ENCODE data around the gene MAST2.

The MAST2 gene

GRCh38 chr1:46061146-46061545, 257.7 kb downstream of the MAST2 start:
- no peak for DNase-seq (ENCODE audit: low read depth in 3 of 3)

GRCh38 chr1:46062651-46063319, 259.4 kb downstream of the MAST2 start:
- peak in 1 of 3 experiments; percentile 13 for DNase-seq (ENCODE audit: low read depth in 3 of 3)

- no peak for DNase-seq (ENCODE audit: low read depth in 3 of 3)
These were observed 261.3 kb downstream of the MAST2 start for GRCh38 chr1:46064708-46065107.

- no peak for DNase-seq (ENCODE audit: low read depth in 3 of 3)
These were observed 262.0 kb downstream of the MAST2 start for GRCh38 chr1:46065405-46065804.

- no peak for DNase-seq (ENCODE audit: low read depth in 3 of 3)
These were observed 264.2 kb downstream of the MAST2 start for GRCh38 chr1:46067652-46068051.

GRCh38 chr1:46068525-46068924, 265.1 kb downstream of the MAST2 start:
- DNase-seq (ENCODE audit: low read depth in 3 of 3), result no peak

- DNase-seq (ENCODE audit: low read depth in 3 of 3), result no peak
These were observed 266.9 kb downstream of the MAST2 start for GRCh38 chr1:46070164-46070814.

GRCh38 chr1:46072975-46073374, 269.6 kb downstream of the MAST2 start:
- no peak for DNase-seq (ENCODE audit: low read depth in 3 of 3)

GRCh38 chr1:46076343-46076742, 272.9 kb downstream of the MAST2 start:
- DNase-seq (ENCODE audit: low read depth in 3 of 3), result no peak

- DNase-seq (ENCODE audit: low read depth in 3 of 3), result no peak
These were observed 274.2 kb downstream of the MAST2 start for GRCh38 chr1:46077644-46078043.

GRCh38 chr1:46080257-46080656, 276.8 kb downstream of the MAST2 start:
- no peak for DNase-seq (ENCODE audit: low read depth in 3 of 3)

GRCh38 chr1:46081206-46081605, 277.8 kb downstream of the MAST2 start:
- DNase-seq (ENCODE audit: low read depth in 3 of 3), result no peak

GRCh38 chr1:46081619-46082018, 278.2 kb downstream of the MAST2 start:
- no peak for DNase-seq (ENCODE audit: low read depth in 3 of 3)

- no peak for DNase-seq (ENCODE audit: low read depth in 3 of 3)
These were observed 280.2 kb downstream of the MAST2 start for GRCh38 chr1:46083579-46083978.

- no peak for DNase-seq (ENCODE audit: low read depth in 3 of 3)
These were observed 281.4 kb downstream of the MAST2 start for GRCh38 chr1:46084553-46085451.
